H1 (cell line): Measurements from ENCODE around the gene RHOB. TPM values are rescaled to one million over a fixed set of nuclear protein-coding genes. Genes with fewer than 3 reads are reported as not detected.

Experiments
- CTCF ChIA-PET: fragments of 300-600 bp; sonication (Branson Sonifier 250); formaldehyde crosslinking; loops from one replicate; lab custom pipeline; 2021; ENCODE audit not compliant: partially characterized antibody; lab: Charles Lee
- POLR2A ChIA-PET: fragments of 300-600 bp; sonication (Branson Sonifier 250); formaldehyde crosslinking; loops from one replicate; lab custom pipeline; 2021; ENCODE audit warnings: inconsistent platforms; ENCODE audit not compliant: partially characterized antibody; lab: Charles Lee
- DNase-seq, 2 experiments: peaks; one replicate each; pipeline versions ENCODE4 v3.0.0 to v3.0.0-alpha.2; 2010 to 2022; ENCODE audit warnings: low spot score in 2 of 2, low read depth in 1 of 2, mixed read lengths in 1 of 2
- FAIRE-seq: peaks from 2 replicates; lab custom pipeline; 2011; peaks lifted over from hg19 to GRCh38; lab: Jason Lieb, UNC
- H2AFZ ChIP-seq: 2 replicates; pipeline ENCODE4 v1.8.1; 2012; ENCODE audit warnings: low read length, inconsistent platforms
- H2AK5ac ChIP-seq: 2 replicates; pipeline ENCODE4 v1.6.1; 2013; ENCODE audit warnings: low read depth, low read length
- H2BK120ac ChIP-seq: replicated peaks from 2 replicates; pipeline ENCODE3; 2013; ENCODE audit warnings: low read depth, low read length, inconsistent platforms
- H2BK12ac ChIP-seq: 2 replicates; pipeline ENCODE4 v1.6.1; 2013; ENCODE audit warnings: low read depth, low read length
- H2BK15ac ChIP-seq: 2 replicates; pipeline ENCODE4 v1.6.1; 2013; ENCODE audit warnings: low read length
- H2BK20ac ChIP-seq: 2 replicates; pipeline ENCODE4 v1.6.1; 2013; ENCODE audit warnings: low read length
- H2BK5ac ChIP-seq: 2 replicates; pipeline ENCODE4 v1.6.1; 2013; ENCODE audit warnings: low read depth, low read length
- H3K14ac ChIP-seq: 2 replicates; pipeline ENCODE4 v1.6.1; 2013; ENCODE audit warnings: inconsistent platforms; ENCODE audit not compliant: insufficient read length
- H3K18ac ChIP-seq: 2 replicates; pipeline ENCODE4 v1.6.1; 2013; ENCODE audit warnings: low read length; ENCODE audit errors: extremely low read depth
- H3K23ac ChIP-seq: 2 replicates; pipeline ENCODE4 v1.6.1; 2013; ENCODE audit warnings: inconsistent platforms; ENCODE audit not compliant: insufficient read length
- H3K23me2 ChIP-seq: 2 replicates; pipeline ENCODE4 v1.6.1; 2013; ENCODE audit warnings: low read depth, low read length
- H3K27ac ChIP-seq: 2 replicates; pipeline ENCODE4 v1.6.1; 2011; ENCODE audit warnings: low read depth, low read length, inconsistent platforms
- H3K27me3 ChIP-seq, 4 experiments: replicated peaks in 1 of 4; 1 replicate in 1 of 4; 2 replicates in 3 of 4; pipeline versions ENCODE4 v1.6.1 to v1.8.1; 2011 to 2013; ENCODE audit warnings: low read length in 3 of 4, mild to moderate bottlenecking in 3 of 4, inconsistent platforms in 2 of 4, mixed read lengths in 2 of 4, moderate library complexity in 1 of 4; ENCODE audit not compliant: control insufficient read depth in 3 of 4, insufficient read depth in 3 of 4; ENCODE audit errors: extremely low read depth in 1 of 4
- H3K36me3 ChIP-seq, 4 experiments: 2 replicates each; pipeline versions ENCODE4 v1.6.1 to v1.8.1; 2011 to 2013; ENCODE audit warnings: mild to moderate bottlenecking in 4 of 4, low read length in 3 of 4, moderate library complexity in 2 of 4, control low read depth in 1 of 4, inconsistent platforms in 1 of 4; ENCODE audit not compliant: insufficient read depth in 4 of 4, control insufficient read depth in 2 of 4
- H3K4ac ChIP-seq: replicated peaks from 2 replicates; pipeline ENCODE3; 2013; ENCODE audit warnings: low read length, low read depth, mixed read lengths, inconsistent platforms; ENCODE audit not compliant: insufficient read length
- H3K4me1 ChIP-seq, 4 experiments: replicated peaks in 1 of 4; 1 replicate in 1 of 4; 2 replicates in 3 of 4; pipeline versions ENCODE4 v1.6.1 to v1.8.1; 2011 to 2013; ENCODE audit warnings: low read length in 3 of 4, inconsistent platforms in 2 of 4, mixed read lengths in 1 of 4; ENCODE audit not compliant: insufficient read depth in 4 of 4, control insufficient read depth in 3 of 4
- H3K4me2 ChIP-seq, 2 experiments: 2 replicates each; pipeline versions ENCODE4 v1.6.1 to v1.8.1; 2011 to 2013; ENCODE audit warnings: low read depth in 2 of 2, low read length in 2 of 2, control low read depth in 1 of 2, inconsistent platforms in 1 of 2, mild to moderate bottlenecking in 1 of 2; ENCODE audit not compliant: insufficient read depth in 1 of 2
- H3K4me3 ChIP-seq, 4 experiments: fragments of 200-600, 300-600 bp in 1 of 4; sonication (generic), shearing (Covaris generic), sonication (Bioruptor Twin) in 1 of 4; 2 replicates each; pipeline versions ENCODE4 v1.5.1 to v1.8.1; 2011 to 2016; ENCODE audit warnings: low read length in 4 of 4, low read depth in 3 of 4, control low read depth in 2 of 4, inconsistent platforms in 2 of 4, mild to moderate bottlenecking in 2 of 4, mixed read lengths in 1 of 4, moderate library complexity in 1 of 4; ENCODE audit not compliant: insufficient read depth in 2 of 4; ENCODE audit errors: extremely low read depth in 1 of 4
- H3K56ac ChIP-seq: replicated peaks from 2 replicates; pipeline ENCODE3; 2013; ENCODE audit warnings: low read depth, mild to moderate bottlenecking, mixed read lengths, low read length, inconsistent platforms; ENCODE audit not compliant: insufficient read length
- H3K79me1 ChIP-seq: 2 replicates; pipeline ENCODE4 v1.6.1; 2013; ENCODE audit warnings: low read depth, low read length, control low read depth
- H3K79me2 ChIP-seq, 2 experiments: 2 replicates each; pipeline versions ENCODE4 v1.6.1 to v1.8.1; 2012 to 2013; ENCODE audit warnings: low read length in 2 of 2, mild to moderate bottlenecking in 2 of 2, inconsistent platforms in 1 of 2; ENCODE audit not compliant: insufficient read depth in 2 of 2, control insufficient read depth in 1 of 2
- H3K9ac ChIP-seq, 4 experiments: replicated peaks in 1 of 4; 1 replicate in 1 of 4; 2 replicates in 3 of 4; pipeline versions ENCODE4 v1.6.1 to v1.8.1; 2011 to 2013; ENCODE audit warnings: low read depth in 3 of 4, low read length in 3 of 4, control low read depth in 2 of 4, mild to moderate bottlenecking in 2 of 4, moderate library complexity in 2 of 4, inconsistent platforms in 1 of 4; ENCODE audit errors: extremely low read depth in 1 of 4
- H3K9me3 ChIP-seq, 2 experiments: 2 replicates each; pipeline versions ENCODE4 v1.6.1 to v1.8.1; 2012 to 2013; ENCODE audit warnings: mild to moderate bottlenecking in 2 of 2, moderate library complexity in 2 of 2, control low read depth in 1 of 2, inconsistent platforms in 1 of 2, low read depth in 1 of 2, low read length in 1 of 2, mixed read lengths in 1 of 2; ENCODE audit not compliant: insufficient read depth in 2 of 2
- H4K20me1 ChIP-seq, 2 experiments: replicated peaks in 1 of 2; 2 replicates each; pipeline versions ENCODE3 to v1.8.1; 2011 to 2013; ENCODE audit warnings: inconsistent platforms in 2 of 2, low read length in 2 of 2, mild to moderate bottlenecking in 1 of 2; ENCODE audit not compliant: insufficient read depth in 2 of 2, control insufficient read depth in 1 of 2
- H4K5ac ChIP-seq: 2 replicates; pipeline ENCODE4 v1.6.1; 2013; ENCODE audit warnings: low read length, low read depth, mixed read lengths, inconsistent platforms; ENCODE audit not compliant: insufficient read length
- H4K8ac ChIP-seq: 2 replicates; pipeline ENCODE4 v1.8.0; 2013; ENCODE audit warnings: mild to moderate bottlenecking, moderate library complexity, low read length, inconsistent platforms; ENCODE audit not compliant: insufficient read depth; ENCODE audit errors: extremely low read depth
- H4K91ac ChIP-seq: replicated peaks from 2 replicates; pipeline ENCODE3; 2013; ENCODE audit warnings: low read length, mixed read lengths, inconsistent platforms; ENCODE audit not compliant: insufficient read length
- TAF7 ChIP-seq: optimal IDR thresholded peaks from 2 replicates; pipeline ENCODE3; 2011; ENCODE audit warnings: low read depth, mild to moderate bottlenecking, inconsistent platforms, low read length, moderate library complexity, borderline replicate concordance
- USF2 ChIP-seq: IDR thresholded peaks from 2 replicates; pipeline ENCODE4 v1.6.1; 2011; ENCODE audit warnings: low read length, improper control_type of control experiment
- WGBS, 2 experiments: shearing (Covaris generic) in 1 of 2; methylation state at CpG; one replicate each; pipeline versions ENCODE4 v1.1.6 to v1.1.7; 2013 to 2015; ENCODE audit warnings: low lambda C conversion rate in 2 of 2, mixed read lengths in 2 of 2, inconsistent platforms in 1 of 2, low coverage in 1 of 2, missing lambda C conversion rate in 1 of 2; ENCODE audit not compliant: insufficient replicate concordance in 2 of 2, insufficient coverage in 1 of 2, insufficient read length in 1 of 2; ENCODE audit errors: extremely low coverage in 1 of 2, missing lambda C conversion rate in 1 of 2; 5-methylcytosine and 5-hydroxymethylcytosine counted together
- polyA plus RNA-seq, 7 experiments: library from polyadenylated mRNA; depleted of rRNA in 3 of 7; stranded (reverse) in 5 of 7; unstranded in 2 of 7; fragments of >200 nt in 5 of 7; fragments of 200-250 nt in 2 of 7; gene quantifications; 1 replicate in 5 of 7; 2 replicates in 1 of 7; 4 replicates in 1 of 7; pipeline versions ENCODE4 v1.2.1 to v1.2.3, GENCODE V29; 2011 to 2013; ENCODE audit warnings: missing spikeins in 2 of 7, mixed read lengths in 2 of 7
- total RNA-seq: library from RNA; stranded (reverse); fragmentation: NEBNext Ultra II Directional; extraction: Animal tissue kit (Norgen Biotek cat#: 25700); gene quantifications from 2 replicates; pipeline ENCODE4 v1.2.1, GENCODE V29; 2021
- TF ChIP-seq, protein P1 (sequence below), 3 experiments: IDR thresholded peaks; 1 replicate in 2 of 3; 2 replicates in 1 of 3; pipeline versions ENCODE4 v1.5.1 to v1.6.1; 2011; ENCODE audit warnings: low read length in 3 of 3, mild to moderate bottlenecking in 3 of 3, inconsistent platforms in 2 of 3, low read depth in 1 of 3, moderate library complexity in 1 of 3; ENCODE audit not compliant: insufficient read depth in 1 of 3; ENCODE audit errors: control extremely low read depth in 1 of 3

RHOB gene
- total and polyA plus RNA-seq, 2 of the 8 experiments (the other 6 are each of a cell fraction or from before 2014, with no cell fraction given) = 9.3 to 9.5 TPM

DNA sequence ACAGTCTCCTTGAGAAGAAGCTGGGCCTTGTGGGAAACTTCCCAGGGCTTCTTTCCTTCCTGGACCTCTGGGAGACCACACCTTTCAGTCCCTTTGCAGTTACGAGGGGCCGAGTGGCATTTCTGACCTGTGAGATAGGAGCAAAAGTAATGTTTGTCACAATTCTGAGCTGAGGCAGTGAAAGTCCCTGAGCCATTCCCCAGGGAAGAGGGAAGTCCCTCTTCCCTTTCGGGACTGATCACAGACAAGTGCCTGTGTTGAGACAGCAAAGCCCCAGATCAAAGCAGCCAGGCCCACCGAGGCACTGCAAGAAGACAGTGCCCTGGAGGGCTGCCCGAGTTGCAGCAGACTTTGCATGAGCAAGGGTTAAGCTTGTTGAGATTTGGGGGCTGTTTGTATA, 41.9 kb downstream of the RHOB start:
- Histone ChIP-seq H3K4ac (peak overlapping the region; percentile 63), H2BK5ac (no peak overlapping the region), H2AFZ (no peak overlapping the region), H3K56ac (no peak overlapping the region), H3K18ac (peak overlapping the region; percentile 57), H3K4me1 (peaks cover 9 to 16% (median 14%) of the 10 kb centered on the region in 4 experiments), H2BK12ac (no peak overlapping the region), H4K91ac (no peak overlapping the region), H3K79me1 (no peaks in the 10 kb centered on the region), H2BK15ac (no peak overlapping the region), H3K23ac (no peak overlapping the region), H3K14ac (no peak overlapping the region), H3K36me3 (no peaks in the 10 kb centered on the region), H3K79me2 (no peaks in the 10 kb centered on the region), H2BK20ac (no peak overlapping the region), H3K4me3 (no peak overlapping the region), H3K27me3 (no peaks in the 10 kb centered on the region), H2BK120ac (no peak overlapping the region), H3K9ac (no peak overlapping the region), H3K9me3 (no peaks in the 10 kb centered on the region), H3K27ac (no peak overlapping the region), H4K5ac (no peak overlapping the region), H2AK5ac (no peak overlapping the region), H3K4me2 (no peak overlapping the region), H4K20me1 (no peaks in the 10 kb centered on the region), H3K23me2 (no peaks in the 10 kb centered on the region), H4K8ac (no peak overlapping the region)
- WGBS, 2 experiments = 82% methylated on average over 5 of the region's 5 CpGs; no CpG with 5 or more reads in 1 of the 2 experiments
- POLR2A ChIA-PET = interaction anchor here (0.8 to 2.3 kb wide), 4 partner anchors 9 to 48 kb away, joined by 3 to 10 read pairs (median 3); partner anchors contain the start of gene RHOB
- TF ChIP-seq USF2 (no peak), TAF7 (no peak)
- TF ChIP-seq, protein P1, sequence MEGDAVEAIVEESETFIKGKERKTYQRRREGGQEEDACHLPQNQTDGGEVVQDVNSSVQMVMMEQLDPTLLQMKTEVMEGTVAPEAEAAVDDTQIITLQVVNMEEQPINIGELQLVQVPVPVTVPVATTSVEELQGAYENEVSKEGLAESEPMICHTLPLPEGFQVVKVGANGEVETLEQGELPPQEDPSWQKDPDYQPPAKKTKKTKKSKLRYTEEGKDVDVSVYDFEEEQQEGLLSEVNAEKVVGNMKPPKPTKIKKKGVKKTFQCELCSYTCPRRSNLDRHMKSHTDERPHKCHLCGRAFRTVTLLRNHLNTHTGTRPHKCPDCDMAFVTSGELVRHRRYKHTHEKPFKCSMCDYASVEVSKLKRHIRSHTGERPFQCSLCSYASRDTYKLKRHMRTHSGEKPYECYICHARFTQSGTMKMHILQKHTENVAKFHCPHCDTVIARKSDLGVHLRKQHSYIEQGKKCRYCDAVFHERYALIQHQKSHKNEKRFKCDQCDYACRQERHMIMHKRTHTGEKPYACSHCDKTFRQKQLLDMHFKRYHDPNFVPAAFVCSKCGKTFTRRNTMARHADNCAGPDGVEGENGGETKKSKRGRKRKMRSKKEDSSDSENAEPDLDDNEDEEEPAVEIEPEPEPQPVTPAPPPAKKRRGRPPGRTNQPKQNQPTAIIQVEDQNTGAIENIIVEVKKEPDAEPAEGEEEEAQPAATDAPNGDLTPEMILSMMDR (IDR thresholded peaks at IDR 0.05; ENCODE audit: control extremely low read depth in 1 of 3, insufficient read depth in 1 of 3, low read depth in 1 of 3, low read length in 3 of 3) = no peak
- DNase-seq = no peak
- CTCF ChIA-PET = interaction anchor here (0.8 to 2.5 kb wide), 9 partner anchors 14 to 167 kb away, joined by 3 to 9 read pairs (median 4); partner anchors contain the start of gene RHOB
- FAIRE-seq = no peak
